GM18499 (cell line): Measurements from ENCODE around the gene ZNF423.

Source experiments
- ATAC-seq: cut with Tn5 transposase; IDR thresholded peaks from one replicate; pipeline ENCODE4 v1.9.1; 2021; ENCODE audit warnings: moderate number of reproducible peaks; ENCODE audit not compliant: insufficient read depth, unreplicated experiment

Gene ZNF423

GRCh38 chr16:49550666-49551065 lies 305.2 kb downstream of the ZNF423 start:
- ATAC-seq, result no peak

- ATAC-seq, result no peak
These were observed 305.8 kb downstream of the ZNF423 start for GRCh38 chr16:49550140-49550539.

GRCh38 chr16:49548325-49548970 lies 307.5 kb downstream of the ZNF423 start:
- ATAC-seq, result no peak

GRCh38 chr16:49547448-49547847 lies 308.5 kb downstream of the ZNF423 start:
- no peak for ATAC-seq

GRCh38 chr16:49546735-49547134 lies 309.2 kb downstream of the ZNF423 start:
- no peak for ATAC-seq

GRCh38 chr16:49545741-49546448 lies 310.0 kb downstream of the ZNF423 start:
- no peak for ATAC-seq

GRCh38 chr16:49545243-49545642 lies 310.7 kb downstream of the ZNF423 start:
- ATAC-seq, result no peak

- no peak for ATAC-seq
These were observed 311.1 kb downstream of the ZNF423 start for GRCh38 chr16:49544828-49545227.

- ATAC-seq, result no peak
These were observed 312.3 kb downstream of the ZNF423 start for GRCh38 chr16:49543631-49543946.

GRCh38 chr16:49542946-49543630 lies 312.8 kb downstream of the ZNF423 start:
- ATAC-seq, result no peak

- ATAC-seq, result no peak
These were observed 313.5 kb downstream of the ZNF423 start for GRCh38 chr16:49542391-49542891.

- no peak for ATAC-seq
These were observed 315.1 kb downstream of the ZNF423 start for GRCh38 chr16:49540836-49541235.

GRCh38 chr16:49539758-49540157 lies 316.2 kb downstream of the ZNF423 start:
- ATAC-seq, result no peak

GRCh38 chr16:49537924-49538459 lies 317.9 kb downstream of the ZNF423 start:
- no peak for ATAC-seq

GRCh38 chr16:49534901-49535610 lies 320.9 kb downstream of the ZNF423 start:
- no peak for ATAC-seq

- no peak for ATAC-seq
These were observed 322.5 kb downstream of the ZNF423 start for GRCh38 chr16:49533422-49533821.

- no peak for ATAC-seq
These were observed 323.0 kb downstream of the ZNF423 start for GRCh38 chr16:49532873-49533272.

- no peak for ATAC-seq
These were observed 323.7 kb downstream of the ZNF423 start for GRCh38 chr16:49531931-49532840.

GRCh38 chr16:49531425-49531824 lies 324.5 kb downstream of the ZNF423 start:
- no peak for ATAC-seq
